Endothelial cell (in vitro differentiated cells): ENCODE data around the gene PRF1. TPM values are rescaled to one million over a fixed set of nuclear protein-coding genes. Genes with fewer than 3 reads are reported as not detected.

ENCODE experiments used
- DNase-seq: peaks from one replicate; pipeline ENCODE4 v3.0.0; 2021; ENCODE audit warnings: low spot score
- H3K27ac Mint-ChIP-seq: one replicate; pipeline ENCODE4 v1.8.0; 2021; ENCODE audit warnings: mixed read lengths, inconsistent platforms; ENCODE audit not compliant: unreplicated experiment
- H3K27me3 Mint-ChIP-seq: one replicate; pipeline ENCODE4 v1.8.0; 2021; ENCODE audit warnings: mild to moderate bottlenecking, moderate library complexity, mixed read lengths, inconsistent platforms; ENCODE audit not compliant: unreplicated experiment
- H3K36me3 Mint-ChIP-seq: one replicate; pipeline ENCODE4 v1.8.0; 2021; ENCODE audit warnings: mild to moderate bottlenecking, low read depth, mixed read lengths, inconsistent platforms; ENCODE audit not compliant: unreplicated experiment
- H3K4me1 Mint-ChIP-seq: one replicate; pipeline ENCODE4 v1.8.0; 2021; ENCODE audit warnings: mild to moderate bottlenecking, mixed read lengths, inconsistent platforms; ENCODE audit not compliant: unreplicated experiment
- H3K4me3 Mint-ChIP-seq: one replicate; pipeline ENCODE4 v1.8.0; 2021; ENCODE audit warnings: mild to moderate bottlenecking, mixed read lengths, inconsistent platforms; ENCODE audit not compliant: unreplicated experiment
- H3K9me3 Mint-ChIP-seq: one replicate; pipeline ENCODE4 v1.8.0; 2021; ENCODE audit warnings: mixed read lengths, inconsistent platforms; ENCODE audit not compliant: unreplicated experiment
- CTCF ChIP-seq: fragments of 200-600 bp; sonication (generic); IDR thresholded peaks from one replicate; pipeline ENCODE4 v1.5.0; 2021; ENCODE audit warnings: antibody characterized with exemption; ENCODE audit not compliant: unreplicated experiment
- total RNA-seq: library from RNA; stranded (reverse); fragmentation: NEBNext Ultra II Directional; extraction: Animal tissue kit (Norgen Biotek cat#: 25700); gene quantifications from one replicate; pipeline ENCODE4 v1.2.1, GENCODE V29; 2021; ENCODE audit not compliant: unreplicated experiment

Gene PRF1
- total RNA-seq, 1 donor from 2014 or later = not detected

DNA sequence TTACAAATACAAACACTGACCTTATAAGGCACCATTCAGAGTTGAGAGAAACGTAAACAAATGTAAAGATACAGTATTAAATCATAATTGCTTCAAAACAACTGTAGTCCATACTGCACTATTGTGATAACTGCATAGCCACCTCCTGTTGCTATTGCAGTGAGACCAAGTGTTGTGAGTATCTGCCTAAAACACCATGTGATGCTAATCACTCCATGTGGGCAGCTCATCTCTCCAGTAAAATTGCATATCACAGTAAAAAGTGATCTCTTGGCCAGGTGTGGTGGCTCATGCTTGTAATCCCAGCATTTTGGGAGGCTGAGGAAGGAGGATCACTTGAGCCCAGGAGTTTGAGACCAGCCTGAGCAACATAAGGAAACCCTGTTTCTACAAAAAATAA lies 26.8 kb upstream of the PRF1 start:
- Mint-ChIP-seq H3K27ac (no peak overlapping the region), H3K9me3 (peaks cover 4% of the 10 kb centered on the region), H3K27me3 (peaks cover 4% of the 10 kb centered on the region), H3K4me1 (no peaks in the 10 kb centered on the region), H3K36me3 (peaks cover 9% of the 10 kb centered on the region), H3K4me3 (no peak overlapping the region)
- no peak for DNase-seq
- no peak for TF ChIP-seq CTCF

- H3K27ac Mint-ChIP-seq = no peak overlapping the region
Observed at GRCh38 chr10:70626056-70626455, 23.5 kb upstream of the PRF1 start.

DNA sequence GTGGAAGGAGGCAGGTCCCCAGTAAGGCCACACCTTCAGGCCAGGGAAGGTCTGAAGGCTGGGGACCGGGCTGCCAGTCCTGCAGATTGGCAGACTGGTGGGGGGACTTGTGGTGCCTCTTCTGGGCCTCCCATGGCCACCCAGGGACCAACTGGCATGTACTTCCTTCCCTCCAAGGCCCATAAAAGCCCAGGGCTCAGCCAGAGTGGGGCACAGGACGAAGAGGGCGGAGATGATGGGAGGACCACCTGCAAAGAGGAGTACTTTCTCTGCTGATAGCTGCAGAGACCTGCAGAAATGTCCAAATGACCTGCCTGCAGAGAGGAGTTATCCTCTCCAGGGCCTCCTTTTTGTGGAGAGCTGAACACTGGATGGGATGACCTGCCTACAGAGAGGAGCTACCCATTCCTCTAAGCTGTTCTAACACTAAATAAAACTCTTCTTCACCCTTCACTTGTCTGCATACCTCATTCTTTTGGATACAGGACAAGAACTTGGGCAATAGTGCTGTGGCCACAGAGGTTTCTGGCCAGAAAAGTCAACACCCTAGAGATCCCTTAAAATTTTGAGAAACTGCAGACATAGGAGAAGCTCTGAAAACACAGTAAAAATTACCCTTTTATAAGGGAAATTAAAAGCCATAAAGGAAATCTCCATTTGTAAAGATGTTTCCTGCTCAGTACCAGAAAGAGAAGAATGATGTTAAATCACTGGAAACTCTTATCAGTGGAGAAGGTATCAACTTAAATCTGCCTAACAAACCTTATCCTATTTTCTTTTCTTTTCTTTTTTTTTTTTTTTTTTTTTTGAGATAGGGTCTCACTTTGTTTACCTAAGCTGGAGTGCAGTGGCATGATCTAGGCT lies 20.7 kb upstream of the PRF1 start:
- DNase-seq = no peak
- H3K27ac Mint-ChIP-seq = no peak overlapping the region
- H3K9me3 Mint-ChIP-seq = no peaks in the 10 kb centered on the region
- TF ChIP-seq CTCF = no peak
- peaks cover 10% of the 10 kb centered on the region for H3K36me3 Mint-ChIP-seq
- H3K4me1 Mint-ChIP-seq = no peaks in the 10 kb centered on the region
- no peak overlapping the region for H3K4me3 Mint-ChIP-seq
- H3K27me3 Mint-ChIP-seq = peaks cover 4% of the 10 kb centered on the region

More at GRCh38 chr10:70626056-70626455, 23.5 kb upstream of the PRF1 start:
- H3K27me3 Mint-ChIP-seq = peaks cover 4% of the 10 kb centered on the region
- no peak overlapping the region for H3K4me3 Mint-ChIP-seq
- peaks cover 4% of the 10 kb centered on the region for H3K9me3 Mint-ChIP-seq
- no peak for DNase-seq
- TF ChIP-seq CTCF = no peak
- peaks cover 13% of the 10 kb centered on the region for H3K36me3 Mint-ChIP-seq
- no peaks in the 10 kb centered on the region for H3K4me1 Mint-ChIP-seq

- Mint-ChIP-seq H3K4me1 (no peaks in the 10 kb centered on the region), H3K36me3 (peaks cover 10% of the 10 kb centered on the region), H3K4me3 (no peak overlapping the region), H3K9me3 (no peaks in the 10 kb centered on the region), H3K27ac (no peak overlapping the region), H3K27me3 (peaks cover 4% of the 10 kb centered on the region)
- TF ChIP-seq CTCF = no peak
- DNase-seq = no peak
Observed at GRCh38 chr10:70622541-70622940, 20.0 kb upstream of the PRF1 start.

DNA sequence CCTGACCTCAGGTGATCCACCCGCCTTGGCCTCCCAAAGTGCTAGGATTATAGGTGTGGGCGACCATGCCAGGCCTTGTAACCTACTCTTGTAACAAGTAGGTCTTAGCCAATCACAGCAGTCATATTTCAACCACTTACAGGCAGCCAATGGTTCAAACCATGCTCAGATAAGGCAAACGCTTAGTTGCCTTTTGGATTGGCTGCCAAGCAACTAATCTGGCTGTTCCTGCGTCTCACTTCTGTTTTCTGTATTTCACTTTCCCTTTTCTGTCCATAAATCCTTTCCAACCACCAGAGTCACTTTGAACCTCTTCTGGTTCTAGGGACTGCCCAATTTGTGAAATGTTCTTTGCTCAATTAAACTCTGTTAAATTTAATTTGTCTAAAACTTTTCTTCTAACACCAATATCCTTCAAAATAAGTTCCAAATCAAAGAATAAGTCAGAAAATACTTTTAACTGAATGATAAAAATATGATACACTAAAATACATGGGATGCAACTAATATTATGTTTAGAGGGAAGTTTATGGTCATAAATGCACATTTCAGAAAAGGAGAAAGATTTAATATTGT lies 19.1 kb upstream of the PRF1 start:
- H3K27ac Mint-ChIP-seq = no peak overlapping the region
- DNase-seq = no peak
- no peaks in the 10 kb centered on the region for H3K4me1 Mint-ChIP-seq
- H3K27me3 Mint-ChIP-seq = peaks cover 3% of the 10 kb centered on the region
- H3K36me3 Mint-ChIP-seq = peaks cover 9% of the 10 kb centered on the region
- no peak overlapping the region for H3K4me3 Mint-ChIP-seq
- TF ChIP-seq CTCF = no peak
- no peaks in the 10 kb centered on the region for H3K9me3 Mint-ChIP-seq
